ENCODE results near the gene CCR9.

CCR9 gene

GRCh38 chr3:45952456-45952855 lies 66.1 kb downstream of the CCR9 start:
- DNase-seq (ENCODE audit: low read depth in 1 of 2, low spot score in 1 of 2), result no peak

Data from stimulated activated CD4-positive, alpha-beta T cell treated with anti-CD3 and anti-CD28 coated beads, Interleukin-15, amount 100 ng/mL, for 1 hour (primary cell).